K562 (cell line): ENCODE measurements around the gene TREM1. TPM values are rescaled to one million over a fixed set of nuclear protein-coding genes. Genes with fewer than 3 reads are reported as not detected.

Source experiments
- BDP1 ChIP-seq: IDR thresholded peaks from 3 replicates; pipeline ENCODE4 v1.6.1; 2011; ENCODE audit not compliant: insufficient read length, insufficient read depth
- BRCA1 ChIP-seq, 2 experiments: fragments of 450-650 bp in 1 of 2; sonication (generic) in 1 of 2; formaldehyde crosslinking in 1 of 2; IDR thresholded peaks; 2 replicates each; pipeline versions ENCODE4 v1.5.0 to v1.6.1; 2017 to 2020; ENCODE audit warnings: mild to moderate bottlenecking in 1 of 2, missing genetic modification reagents in 1 of 2
- ERF ChIP-seq: fragments of 450-650 bp; formaldehyde crosslinking; IDR thresholded peaks from 2 replicates; pipeline ENCODE4 v1.4.0; 2020; ENCODE audit warnings: mild to moderate bottlenecking, mixed read lengths
- ESRRA ChIP-seq: fragments of 450-650 bp; IDR thresholded peaks from 2 replicates; pipeline ENCODE4 v1.6.1; 2014; ENCODE audit warnings: low read depth, mild to moderate bottlenecking, moderate library complexity, borderline replicate concordance
- FIP1L1 ChIP-seq: fragments of 200-400 bp; formaldehyde crosslinking; IDR thresholded peaks from 2 replicates; pipeline ENCODE4 v1.6.1; 2018; ENCODE audit warnings: mild to moderate bottlenecking, low read depth, low read length; ENCODE audit not compliant: poor library complexity, severe bottlenecking
- FOXP1 ChIP-seq: sonication (generic); formaldehyde crosslinking; IDR thresholded peaks from 2 replicates; pipeline ENCODE4 v1.8.0; 2022; ENCODE audit warnings: mild to moderate bottlenecking, missing genetic modification reagents
- FUS ChIP-seq: fragments of 200-400 bp; formaldehyde crosslinking; optimal IDR thresholded peaks from 2 replicates; pipeline ENCODE3; 2017; ENCODE audit warnings: low read depth, low read length
- HNRNPK ChIP-seq: fragments of 200-400 bp; formaldehyde crosslinking; IDR thresholded peaks from one replicate; pipeline ENCODE4 v1.6.1; 2018; ENCODE audit warnings: mild to moderate bottlenecking, low read depth, low read length; ENCODE audit not compliant: poor library complexity, severe bottlenecking
- HOXB6 ChIP-seq: fragments of 250-450 bp; sonication (Bioruptor Pico); IDR thresholded peaks from 2 replicates; pipeline ENCODE4 v1.5.1; 2022; ENCODE audit warnings: mild to moderate bottlenecking, borderline replicate concordance
- KDM2B ChIP-seq: fragments of 250-450 bp; sonication (Bioruptor Pico); IDR thresholded peaks from 2 replicates; pipeline ENCODE4 v1.8.0; 2021; ENCODE audit warnings: mild to moderate bottlenecking, moderate library complexity
- KHSRP ChIP-seq: fragments of 450-650 bp; IDR thresholded peaks from 2 replicates; pipeline ENCODE4 v1.6.1; 2017
- NCOR1 ChIP-seq: fragments of 450-650 bp; IDR thresholded peaks from 2 replicates; pipeline ENCODE4 v1.6.1; 2016; ENCODE audit warnings: mild to moderate bottlenecking, moderate library complexity
- NFATC3 ChIP-seq: fragments of 450-650 bp; IDR thresholded peaks from 2 replicates; pipeline ENCODE4 v1.6.1; 2017; ENCODE audit warnings: mild to moderate bottlenecking
- POLR2A ChIP-seq: fragments of 450-650 bp; conservative IDR thresholded peaks from 2 replicates; pipeline ENCODE4 v1.6.1; 2016
- SAFB ChIP-seq: fragments of 200-400 bp; formaldehyde crosslinking; IDR thresholded peaks from 2 replicates; pipeline ENCODE4 v1.6.1; 2017; ENCODE audit warnings: low read depth, low read length, borderline replicate concordance
- SP2 ChIP-seq: IDR thresholded peaks from 2 replicates; pipeline ENCODE4 v1.6.1; 2011; ENCODE audit warnings: mild to moderate bottlenecking, low read depth, low read length, moderate library complexity; ENCODE audit not compliant: poor library complexity, severe bottlenecking; ENCODE audit errors: extremely low read depth
- SRF ChIP-seq, 2 experiments: fragments of 250-450, 450-650 bp in 1 of 2; sonication (Bioruptor Pico) in 1 of 2; sonication (generic) in 1 of 2; formaldehyde crosslinking; IDR thresholded peaks; 2 replicates each; pipeline versions ENCODE4 v1.5.0 to v1.5.1; 2020 to 2022; ENCODE audit warnings: mild to moderate bottlenecking in 1 of 2, missing genetic modification reagents in 1 of 2
- TEAD1 ChIP-seq, 2 experiments: fragments of 450-650 bp in 1 of 2; sonication (generic) in 1 of 2; formaldehyde crosslinking; IDR thresholded peaks; 2 replicates each; pipeline versions ENCODE4 v1.4.0 to v1.8.0; 2020 to 2022; ENCODE audit warnings: mild to moderate bottlenecking in 2 of 2, missing genetic modification reagents in 1 of 2
- WHSC1 ChIP-seq: IDR thresholded peaks from one replicate; pipeline ENCODE4 v1.6.1; 2012; ENCODE audit warnings: low read length, control low read depth, inconsistent platforms
- ZNF263 ChIP-seq: sonication (generic); formaldehyde crosslinking; IDR thresholded peaks from 2 replicates; pipeline ENCODE4 v1.8.0; 2022; ENCODE audit warnings: mild to moderate bottlenecking, missing genetic modification reagents, borderline replicate concordance
- ZNF717 ChIP-seq: fragments of 250-450 bp; sonication (Bioruptor Pico); IDR thresholded peaks from 2 replicates; pipeline ENCODE4 v1.5.0; 2021
- ZNF764 ChIP-seq: fragments of 250-450 bp; sonication (Bioruptor Pico); IDR thresholded peaks from 2 replicates; pipeline ENCODE4 v1.4.0; 2020; ENCODE audit warnings: low read depth, mild to moderate bottlenecking, moderate library complexity
- polyA plus RNA-seq, 8 experiments: library from polyadenylated mRNA; depleted of rRNA in 4 of 8; stranded (reverse) in 5 of 8; unstranded in 3 of 8; fragments of >200 nt; fragmentation: Nextera tagmentation in 2 of 8; fragmentation: Illumina TruSeq in 1 of 8; extraction: Ambion mirVana in 2 of 8; extraction: Trizol in 1 of 8; gene quantifications; 2 replicates each; pipeline versions ENCODE4 v1.2.1 to v1.2.3, GENCODE V29; 2011 to 2014; ENCODE audit warnings: inconsistent platforms in 1 of 8, missing spikeins in 1 of 8
- total RNA-seq, 7 experiments: library from RNA; depleted of rRNA in 6 of 7; stranded (reverse); fragments of >200 nt in 6 of 7; fragmentation: Illumina TruSeq in 2 of 7; extraction: Trizol in 2 of 7; gene quantifications; 2 replicates each; pipeline versions ENCODE4 v1.2.1 to v1.2.3, GENCODE V29; 2011 to 2021; ENCODE audit warnings: low replicate concordance in 1 of 7
- TF ChIP-seq, protein P1 (sequence below): sonication (generic); formaldehyde crosslinking; IDR thresholded peaks from 2 replicates; pipeline ENCODE4 v1.8.1; 2023; ENCODE audit warnings: mild to moderate bottlenecking, missing genetic modification reagents
- TF ChIP-seq, protein P2 (sequence below): fragments of 450-650 bp; formaldehyde crosslinking; conservative IDR thresholded peaks from 2 replicates; pipeline ENCODE4 v1.4.0; 2022; ENCODE audit warnings: mild to moderate bottlenecking, missing genetic modification characterization

Gene TREM1
- total and polyA plus RNA-seq, 9 of the 15 experiments (the other 6 are each of a cell fraction or from before 2014, with no cell fraction given): not detected

DNA sequence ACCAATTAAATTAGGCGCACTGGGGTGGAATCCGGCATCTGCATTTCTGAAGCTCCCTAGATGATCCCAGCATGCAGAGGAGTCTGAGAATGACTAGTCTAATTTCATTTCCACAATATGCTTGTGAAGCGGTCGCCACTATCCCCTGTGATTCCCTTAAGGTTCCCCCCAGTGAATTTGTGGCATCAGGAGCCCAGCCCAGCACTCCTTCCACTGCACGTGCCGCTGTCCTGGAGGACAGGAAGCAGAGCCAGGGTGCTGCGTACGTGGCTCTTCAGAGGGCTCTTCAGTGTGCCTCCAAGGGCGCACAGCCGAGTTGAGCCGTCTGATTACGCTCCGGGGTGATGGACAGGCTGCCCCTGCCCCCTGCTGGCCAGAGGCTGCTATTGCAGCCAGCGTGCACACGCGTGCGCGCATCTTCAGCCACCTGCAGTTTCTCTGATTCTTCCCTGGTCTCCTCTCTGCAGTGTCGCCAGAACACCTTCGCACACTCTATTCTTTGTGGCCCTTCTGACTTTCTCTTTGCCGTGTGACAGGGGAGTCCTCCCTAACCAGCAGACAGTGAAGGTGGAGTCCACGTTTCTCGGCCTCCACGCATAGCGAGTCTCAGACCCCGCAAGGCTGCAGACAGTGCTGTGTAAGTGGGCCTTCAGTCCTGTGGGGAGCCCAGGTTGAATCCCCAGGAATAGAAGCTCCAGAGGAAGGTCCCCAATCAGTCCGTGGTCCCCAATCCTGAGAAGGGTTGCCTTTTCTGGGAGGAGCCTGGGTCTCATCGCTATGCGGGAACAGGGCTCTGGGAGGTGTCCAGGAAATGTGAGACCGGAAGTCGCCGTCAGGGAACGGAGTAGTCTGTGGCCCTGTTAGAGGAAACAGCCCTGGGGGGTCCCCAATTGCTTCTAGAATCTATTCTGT is 32.4 kb upstream of the TREM1 start (continued):
- TF ChIP-seq, protein P1, sequence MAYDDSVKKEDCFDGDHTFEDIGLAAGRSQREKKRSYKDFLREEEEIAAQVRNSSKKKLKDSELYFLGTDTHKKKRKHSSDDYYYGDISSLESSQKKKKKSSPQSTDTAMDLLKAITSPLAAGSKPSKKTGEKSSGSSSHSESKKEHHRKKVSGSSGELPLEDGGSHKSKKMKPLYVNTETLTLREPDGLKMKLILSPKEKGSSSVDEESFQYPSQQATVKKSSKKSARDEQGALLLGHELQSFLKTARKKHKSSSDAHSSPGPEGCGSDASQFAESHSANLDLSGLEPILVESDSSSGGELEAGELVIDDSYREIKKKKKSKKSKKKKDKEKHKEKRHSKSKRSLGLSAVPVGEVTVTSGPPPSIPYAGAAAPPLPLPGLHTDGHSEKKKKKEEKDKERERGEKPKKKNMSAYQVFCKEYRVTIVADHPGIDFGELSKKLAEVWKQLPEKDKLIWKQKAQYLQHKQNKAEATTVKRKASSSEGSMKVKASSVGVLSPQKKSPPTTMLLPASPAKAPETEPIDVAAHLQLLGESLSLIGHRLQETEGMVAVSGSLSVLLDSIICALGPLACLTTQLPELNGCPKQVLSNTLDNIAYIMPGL: peak; percentile 86
- TF ChIP-seq POLR2A (no peak), NCOR1 (no peak; the same call in 1 of the 2 replicates), FIP1L1 (no peak), FOXP1 (CRISPR knock-in tag) (no peak), FUS (no peak), SAFB (no peak), ZNF263 (CRISPR knock-in tag) (0 out of 2 replicates have a peak, but pooled peaks have one; percentile 55), KDM2B (no peak), WHSC1 (no peak), ESRRA (peak; percentile 89), ZNF764 (CRISPR knock-in tag) (no peak), TEAD1 (CRISPR knock-in tag; IDR thresholded peaks at IDR 0.05) (no peak), BDP1 (no peak), ERF (no peak; the same call in 1 of the 2 replicates), SRF (CRISPR knock-in tag; IDR thresholded peaks at IDR 0.05) (peak in 1 of 2 experiments; percentile 58; a peak in 1 of 4 replicates), KHSRP (no peak), SP2 (no peak), NFATC3 (no peak), HNRNPK (no peak), BRCA1 (IDR thresholded peaks at IDR 0.05) (no peak), BRCA1 (CRISPR knock-in tag; IDR thresholded peaks at IDR 0.05) (no peak), HOXB6 (CRISPR knock-in tag) (no peak), ZNF717 (CRISPR knock-in tag) (no peak)
- TF ChIP-seq, protein P2, sequence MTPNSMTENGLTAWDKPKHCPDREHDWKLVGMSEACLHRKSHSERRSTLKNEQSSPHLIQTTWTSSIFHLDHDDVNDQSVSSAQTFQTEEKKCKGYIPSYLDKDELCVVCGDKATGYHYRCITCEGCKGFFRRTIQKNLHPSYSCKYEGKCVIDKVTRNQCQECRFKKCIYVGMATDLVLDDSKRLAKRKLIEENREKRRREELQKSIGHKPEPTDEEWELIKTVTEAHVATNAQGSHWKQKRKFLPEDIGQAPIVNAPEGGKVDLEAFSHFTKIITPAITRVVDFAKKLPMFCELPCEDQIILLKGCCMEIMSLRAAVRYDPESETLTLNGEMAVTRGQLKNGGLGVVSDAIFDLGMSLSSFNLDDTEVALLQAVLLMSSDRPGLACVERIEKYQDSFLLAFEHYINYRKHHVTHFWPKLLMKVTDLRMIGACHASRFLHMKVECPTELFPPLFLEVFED: no peak; the same call in 1 of the 2 replicates
